Medulla oblongata (tissue), 1 donor: ENCODE measurements around the gene AUTS2.

Experiments
- DNase-seq: peaks from one replicate; pipeline ENCODE4 v3.0.0-alpha.2; 2015; ENCODE audit errors: extremely low spot score

AUTS2 gene

DNA sequence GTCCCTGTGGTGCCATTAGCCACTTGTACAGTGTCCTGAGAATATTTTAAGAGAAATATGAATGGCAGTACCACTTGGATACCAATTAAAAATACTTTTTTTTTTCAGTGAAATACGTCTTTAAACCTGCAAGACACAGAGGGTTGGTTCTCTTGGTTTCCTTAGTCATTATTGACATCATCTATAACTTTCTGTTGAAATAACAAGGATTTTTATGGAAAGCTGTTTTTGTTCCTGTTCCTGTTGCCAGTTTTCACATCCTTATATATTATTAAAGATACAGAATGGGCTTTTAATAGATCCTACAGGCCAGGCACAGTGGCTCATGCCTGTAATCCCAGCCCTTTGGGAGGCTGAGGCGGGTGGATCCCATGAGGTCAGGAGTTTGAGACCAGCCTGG, 579.9 kb downstream of the AUTS2 start:
- DNase-seq = no peak

DNA sequence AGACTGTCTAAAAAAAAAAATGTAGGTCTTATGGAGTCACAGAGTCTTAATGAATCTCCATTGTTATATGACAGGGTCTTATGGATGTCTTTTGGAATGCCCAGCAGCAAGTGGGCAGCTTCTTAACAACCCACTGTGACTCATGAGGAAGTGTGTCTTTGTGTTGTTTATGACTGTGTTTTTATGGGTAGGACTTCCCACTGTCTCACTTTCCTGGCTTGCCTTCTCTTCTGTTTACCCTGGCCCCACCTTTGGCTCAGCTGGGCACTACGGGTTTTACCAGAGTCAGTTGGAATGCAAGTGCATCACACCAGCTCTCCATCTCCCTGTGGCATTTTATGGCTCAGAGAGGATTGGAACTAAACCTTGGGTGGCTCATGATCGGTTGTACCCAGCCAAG, 580.5 kb downstream of the AUTS2 start:
- DNase-seq = no peak

DNA sequence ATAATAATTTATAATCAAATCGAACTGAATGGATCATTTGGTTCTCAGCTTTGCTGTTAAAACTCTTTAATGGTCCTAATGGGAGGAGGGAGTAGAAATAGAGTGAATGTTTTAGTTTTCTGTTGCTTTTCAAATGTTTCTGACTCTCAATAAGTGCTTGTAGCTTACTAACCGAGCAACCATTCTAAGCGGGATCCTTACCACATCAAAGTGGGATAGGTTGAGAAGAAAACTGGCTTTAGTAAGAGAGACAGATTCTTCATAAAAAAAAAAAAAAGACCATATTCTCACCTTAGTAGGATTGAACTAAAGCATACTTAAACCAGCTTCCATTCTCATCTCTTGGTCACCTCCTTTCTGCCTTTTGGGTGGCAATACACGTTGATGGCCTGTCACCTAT, 584.2 kb downstream of the AUTS2 start:
- no peak for DNase-seq

DNA sequence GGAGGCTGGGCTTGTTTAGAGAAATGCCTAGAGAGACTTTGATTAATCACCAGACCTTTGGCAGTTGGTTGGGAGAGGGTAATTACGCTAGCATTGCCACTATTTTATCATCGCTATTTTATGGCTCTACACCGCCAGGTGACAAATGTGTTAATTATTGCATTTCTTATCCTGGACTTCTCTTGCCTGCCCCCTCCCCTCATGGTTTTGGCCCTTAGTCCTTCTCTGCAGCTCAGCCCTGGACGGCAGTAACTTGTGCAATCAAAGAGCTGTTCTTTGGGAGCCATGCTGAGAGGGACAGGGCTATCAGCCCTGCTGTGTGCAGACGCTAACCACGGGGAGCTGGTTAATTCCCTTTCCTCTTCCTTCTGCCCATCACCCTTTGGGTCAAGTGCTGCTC, 585.0 kb downstream of the AUTS2 start:
- no peak for DNase-seq

DNA sequence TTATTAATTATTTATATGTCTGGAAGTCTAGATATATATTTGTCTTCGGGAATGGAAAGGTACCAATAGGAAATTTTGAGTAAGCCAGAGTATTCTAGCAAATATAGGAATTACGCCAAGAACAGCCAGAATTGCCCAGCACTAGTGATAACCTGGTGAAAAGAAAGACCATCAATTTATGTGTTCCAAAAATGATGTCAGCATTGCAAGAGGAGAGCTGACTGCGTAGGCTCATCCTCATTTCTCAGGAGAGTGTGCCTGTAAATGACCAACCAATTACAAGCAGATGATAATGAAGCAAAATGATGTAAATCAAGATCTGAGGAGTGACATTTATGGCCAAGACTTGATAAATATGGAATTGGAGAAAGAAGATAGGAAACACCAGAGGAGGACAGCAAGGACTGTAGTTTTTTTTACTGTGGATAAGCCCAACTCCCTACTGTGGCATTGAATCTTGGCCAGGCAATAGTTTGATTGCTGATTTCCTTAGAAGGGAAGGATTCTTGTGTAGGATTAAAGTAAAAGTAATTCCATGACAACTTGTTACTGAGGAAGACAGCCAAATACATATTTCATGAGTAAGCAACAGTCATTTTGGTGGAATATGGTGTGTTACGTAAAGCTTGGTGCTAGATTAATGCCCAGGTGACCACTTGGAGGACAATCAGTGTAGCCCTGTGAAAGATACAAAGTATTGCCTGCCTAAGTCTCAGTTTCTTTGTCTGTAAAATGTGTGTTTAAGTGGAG, 590.8 kb downstream of the AUTS2 start:
- no peak for DNase-seq

DNA sequence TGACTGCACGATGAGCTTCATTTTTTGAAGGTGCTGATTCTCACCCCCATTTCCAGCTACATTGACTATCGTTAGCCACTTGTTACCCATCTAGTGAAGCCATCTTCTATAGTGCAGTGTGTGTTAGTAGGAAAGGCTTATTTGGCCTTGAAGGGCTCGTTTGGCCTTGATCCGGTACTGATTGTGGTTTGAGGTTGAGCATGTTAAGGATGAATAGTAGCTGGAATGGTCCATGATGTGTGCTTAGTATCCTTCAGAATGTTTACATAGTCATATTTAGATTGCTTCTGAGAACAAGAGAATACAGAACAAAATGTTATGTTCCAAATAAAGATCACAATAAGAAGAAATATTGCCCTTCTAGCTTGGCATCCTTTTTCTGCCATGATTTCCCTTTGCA, 591.5 kb downstream of the AUTS2 start:
- no peak for DNase-seq

DNA sequence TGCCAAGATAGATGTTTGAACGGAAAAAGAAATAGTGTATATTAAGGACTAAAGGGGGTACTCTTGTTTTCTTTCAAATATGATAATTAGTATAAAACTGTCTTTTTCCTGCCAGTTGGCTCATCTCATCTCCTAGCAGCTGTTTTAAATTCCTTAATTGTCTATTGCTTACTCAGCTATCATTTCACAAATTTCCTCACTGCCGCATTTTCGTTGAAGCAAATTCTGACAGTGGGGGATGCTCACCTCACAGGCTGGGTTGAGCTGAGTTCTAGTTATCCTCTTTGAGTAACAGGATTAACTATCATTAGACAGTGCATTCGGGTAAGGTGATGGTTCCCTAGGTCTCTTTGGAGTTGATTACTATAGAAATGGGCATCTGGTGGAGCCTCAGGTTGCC, 592.0 kb downstream of the AUTS2 start:
- no peak for DNase-seq

DNA sequence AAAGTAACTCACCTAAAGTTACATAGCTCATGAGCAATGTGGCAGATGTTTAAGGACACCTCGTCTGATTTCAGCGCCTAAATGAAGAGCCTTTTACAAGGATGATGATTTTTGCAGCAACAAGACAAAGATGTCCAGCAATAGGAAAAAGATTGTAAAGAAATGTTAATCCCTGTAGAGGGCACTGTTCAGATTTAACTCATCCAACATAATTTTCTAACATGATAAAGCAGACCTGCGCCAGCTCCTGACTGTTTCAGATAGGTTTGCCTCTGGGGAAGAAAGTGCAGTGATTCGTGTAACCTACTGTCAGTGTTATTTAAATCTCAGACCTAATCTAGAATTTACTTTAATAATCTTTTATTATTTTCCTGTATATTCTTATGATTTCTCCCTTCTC, 595.2 kb downstream of the AUTS2 start:
- DNase-seq = no peak

DNA sequence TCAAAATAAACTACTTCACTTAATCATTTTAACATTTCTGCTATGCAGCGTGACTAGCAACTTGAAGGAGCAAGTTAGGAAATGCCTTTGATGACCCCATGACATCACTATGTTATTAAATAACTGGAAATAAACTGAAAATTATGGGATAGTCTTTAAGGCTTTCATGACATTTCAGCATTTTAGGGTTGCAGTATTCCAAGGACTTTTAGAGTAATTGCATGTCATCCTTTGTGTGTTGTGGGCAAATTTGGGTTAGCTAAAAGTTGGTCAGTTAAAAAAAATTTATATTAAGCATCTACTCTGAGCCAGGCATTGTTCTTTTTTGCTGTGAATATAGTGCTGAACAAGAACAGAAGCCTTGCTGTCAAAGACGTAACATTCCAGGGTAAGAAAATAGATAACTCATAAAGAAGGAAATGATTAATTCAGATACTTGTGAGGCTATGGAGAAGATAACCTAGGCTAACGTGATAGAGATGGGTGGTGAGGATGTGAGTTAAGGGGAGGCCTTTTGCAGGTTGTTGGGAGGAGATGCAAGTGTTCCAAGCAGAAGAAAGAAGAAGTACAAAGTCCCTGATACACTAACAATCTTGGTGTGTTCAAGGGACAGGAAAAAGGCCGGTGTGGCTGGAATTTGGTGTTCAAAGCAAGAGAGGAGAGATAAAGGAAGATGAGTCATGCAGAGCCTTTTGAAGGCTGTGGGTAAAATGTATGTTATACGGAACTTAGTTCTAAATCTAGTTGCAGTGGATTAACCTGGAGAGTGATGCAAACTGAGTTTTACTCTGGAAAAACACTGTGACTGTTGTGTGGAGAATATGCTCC, 610.2 kb downstream of the AUTS2 start:
- DNase-seq = no peak

DNA sequence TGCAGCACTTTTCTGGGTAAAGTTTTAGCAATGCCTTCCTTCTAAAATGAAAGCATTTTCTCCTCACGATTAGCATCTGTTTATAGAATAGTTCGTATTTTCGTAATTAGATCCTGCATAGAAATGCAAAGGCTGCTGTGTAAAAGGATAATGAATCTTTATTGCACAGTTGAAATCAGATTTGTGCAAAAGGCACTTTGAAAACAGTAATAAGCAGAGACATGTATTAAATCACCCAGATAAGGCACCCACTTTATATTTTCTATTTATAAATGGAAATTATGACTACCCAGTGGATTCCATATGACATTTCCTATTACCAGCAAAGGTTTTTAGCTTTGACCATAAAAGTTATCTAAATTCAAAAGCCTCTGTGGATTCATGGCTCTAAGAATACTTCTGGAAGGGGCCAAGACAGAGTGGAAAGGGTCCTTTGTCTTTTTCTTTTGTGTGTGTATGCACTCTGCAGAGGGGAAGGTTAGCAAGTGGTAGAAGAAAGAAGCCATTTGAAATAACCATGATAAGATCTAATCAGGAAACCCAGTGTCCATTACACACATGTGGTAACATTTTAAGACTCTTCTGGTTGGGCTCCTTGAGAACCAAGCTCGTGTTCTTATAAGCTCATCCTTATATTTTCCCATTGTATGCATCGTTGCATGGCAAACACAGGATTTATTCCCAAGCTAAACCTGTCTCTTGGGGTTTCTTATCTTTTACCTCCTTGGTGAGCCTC, 612.1 kb downstream of the AUTS2 start:
- no peak for DNase-seq

DNA sequence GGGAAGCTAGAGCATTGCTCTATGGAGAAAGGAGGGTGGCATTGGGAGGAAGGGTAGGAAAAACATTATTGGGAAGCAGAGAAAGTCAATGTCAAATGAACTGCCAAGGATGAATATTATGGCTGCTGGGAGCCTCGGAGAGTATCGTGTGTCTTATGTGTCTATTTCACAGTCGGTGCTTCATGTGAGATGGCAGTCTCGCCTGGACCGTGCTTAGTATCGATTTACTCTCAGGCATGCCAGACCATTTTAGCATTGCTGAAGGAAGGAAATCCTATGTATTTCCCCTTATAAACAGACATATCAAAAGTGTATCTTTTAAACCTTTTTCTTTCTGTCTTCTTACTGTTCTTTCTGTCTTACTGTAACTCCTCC, 612.6 kb downstream of the AUTS2 start:
- no peak for DNase-seq

DNA sequence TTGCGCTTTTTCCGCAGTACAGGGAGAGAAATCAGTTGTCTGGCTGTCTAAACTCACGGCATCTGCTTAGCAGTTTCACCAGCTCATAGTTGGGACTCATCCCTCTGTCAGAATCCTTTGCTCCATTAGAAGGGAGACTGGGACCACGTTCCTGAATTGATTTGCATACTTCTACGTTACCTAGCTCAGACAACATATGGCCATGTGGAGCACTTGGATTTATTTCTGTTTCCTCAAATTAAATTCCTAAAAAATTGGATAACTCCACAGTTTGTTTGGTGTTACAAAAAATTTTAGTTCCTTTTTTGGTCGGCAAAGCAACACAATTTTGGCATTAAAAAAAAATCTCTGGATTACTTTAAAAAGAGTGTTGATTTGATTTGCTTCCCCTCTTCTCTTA, 614.0 kb downstream of the AUTS2 start:
- no peak for DNase-seq

DNA sequence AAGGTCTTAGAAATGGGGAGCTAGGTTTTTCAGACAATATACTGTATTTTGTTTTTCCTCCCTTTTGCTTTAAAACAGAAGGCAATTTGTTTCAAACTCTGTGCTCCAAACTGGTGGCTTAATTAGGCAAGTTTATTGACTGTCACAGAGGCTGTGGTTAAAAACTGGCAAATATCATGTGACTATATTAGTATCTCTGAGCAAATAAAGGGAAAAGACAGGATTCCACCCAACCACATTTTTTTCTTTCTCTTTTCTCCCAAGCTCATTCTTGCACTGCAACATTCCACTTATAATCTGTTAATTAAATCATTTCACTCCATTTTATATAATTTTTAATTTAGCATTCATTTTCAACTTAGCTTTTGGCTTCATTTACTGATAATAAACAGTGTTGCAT, 615.8 kb downstream of the AUTS2 start:
- no peak for DNase-seq

DNA sequence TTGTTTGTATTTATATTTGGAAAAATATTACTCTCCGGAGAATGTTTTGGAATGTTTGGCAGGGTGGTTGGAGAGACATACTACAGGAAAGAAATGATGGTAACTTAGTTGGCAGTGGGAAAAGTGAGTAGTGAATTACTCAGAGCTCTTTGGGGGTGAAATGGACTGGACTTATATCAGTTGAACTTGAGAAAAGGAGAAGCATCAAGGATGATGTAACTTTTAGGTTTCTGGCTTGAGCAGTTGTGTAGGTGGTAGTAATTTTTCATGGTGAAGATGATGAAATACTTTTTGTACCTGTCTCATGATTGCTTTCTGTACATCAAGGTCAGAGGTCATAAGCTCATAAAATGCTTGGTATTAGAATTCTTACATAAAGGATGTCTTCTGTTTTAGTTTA, 617.2 kb downstream of the AUTS2 start:
- DNase-seq = no peak

DNA sequence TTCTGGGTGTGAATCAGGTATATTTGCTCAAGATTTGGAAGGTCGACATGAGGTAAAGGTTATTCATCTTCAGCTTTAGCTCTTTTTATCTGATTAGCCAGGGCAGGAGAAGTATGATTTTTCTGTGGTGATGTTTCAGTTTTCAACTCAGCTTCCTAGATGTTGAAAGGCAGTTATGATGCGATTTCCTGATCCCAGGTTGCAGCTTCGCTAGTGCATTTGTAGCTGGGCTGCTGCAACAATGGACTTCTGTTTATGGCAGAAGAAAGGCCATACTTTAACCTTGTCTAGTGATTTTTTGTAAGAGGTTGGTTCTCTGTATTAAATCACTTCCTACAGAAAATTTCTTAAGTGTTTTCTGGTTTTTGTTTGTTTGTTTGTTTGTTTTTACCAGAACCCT, 619.3 kb downstream of the AUTS2 start:
- DNase-seq = no peak

DNA sequence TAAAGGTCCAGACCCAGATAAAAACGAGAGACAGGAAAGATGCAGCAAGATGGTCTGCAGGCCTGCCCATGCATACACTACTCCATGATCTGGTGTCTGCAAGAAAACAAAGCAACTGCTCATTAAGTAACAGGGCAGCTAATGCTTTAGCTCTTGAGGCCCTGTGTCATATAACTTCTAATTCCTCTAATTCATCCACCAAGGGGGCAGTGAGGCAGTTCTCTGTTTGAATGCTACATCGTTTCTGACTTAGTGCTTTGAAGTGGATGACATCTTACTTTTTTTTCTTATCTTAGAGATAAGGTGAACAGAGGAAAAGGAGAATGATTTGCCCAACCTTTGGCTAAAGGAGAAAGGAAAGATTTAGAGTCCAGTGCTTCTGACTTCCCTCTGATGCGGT, 619.7 kb downstream of the AUTS2 start:
- DNase-seq = no peak

DNA sequence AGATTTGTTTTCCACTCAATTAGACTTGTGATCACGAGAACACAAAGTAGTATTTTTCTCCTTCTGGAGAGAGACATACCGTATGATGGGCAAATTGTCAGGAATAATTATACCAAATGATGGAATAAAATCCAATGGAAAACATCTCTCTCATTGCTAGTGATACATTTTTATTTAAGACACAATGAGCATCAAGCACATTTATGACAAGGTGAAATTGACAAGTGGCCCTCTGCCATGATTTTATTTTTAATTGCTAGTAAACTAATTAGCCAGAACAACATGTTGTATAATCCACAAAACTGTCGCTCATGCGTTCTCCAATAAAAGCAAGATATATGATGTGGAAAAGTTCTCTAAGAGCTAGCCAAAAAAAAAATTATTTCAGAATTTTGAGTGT, 620.8 kb downstream of the AUTS2 start:
- no peak for DNase-seq

DNA sequence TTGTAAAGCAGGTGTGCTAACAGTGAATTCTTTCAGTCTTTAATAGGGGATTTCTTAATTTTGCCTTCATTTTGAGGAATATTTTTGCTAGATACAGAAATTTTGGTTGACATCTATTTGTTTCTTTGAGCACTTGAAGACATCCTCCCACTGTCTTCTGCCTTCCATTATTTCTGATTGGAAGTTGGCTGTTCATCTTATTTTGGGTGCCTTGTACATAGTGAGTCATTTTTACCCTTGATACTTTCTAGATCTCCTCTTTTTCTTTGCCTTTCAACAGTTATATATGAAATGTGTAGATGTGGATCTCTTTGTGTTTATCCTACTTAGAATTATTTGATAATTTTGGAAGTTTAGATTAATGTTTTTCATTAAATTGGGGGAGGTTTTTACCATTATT, 631.0 kb downstream of the AUTS2 start:
- no peak for DNase-seq

DNA sequence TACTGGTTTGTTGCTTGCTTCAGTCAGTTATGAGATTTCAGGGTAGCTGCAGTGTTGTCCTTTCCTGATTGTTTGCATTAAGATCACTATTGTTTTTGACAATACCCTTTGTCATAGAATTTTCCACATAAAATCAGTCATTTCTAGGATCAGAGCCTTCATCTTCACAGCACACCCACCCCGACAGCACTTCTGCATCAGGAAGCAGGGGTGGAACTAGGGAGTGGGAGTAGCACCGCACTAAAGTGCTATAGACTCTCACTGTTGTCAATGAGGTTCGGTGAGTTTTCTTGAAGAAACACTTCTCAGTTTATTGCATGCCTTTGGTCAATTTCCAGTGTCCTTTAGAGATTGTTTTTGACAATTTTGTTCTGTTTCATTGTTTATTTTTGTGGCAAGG, 632.5 kb downstream of the AUTS2 start:
- DNase-seq = no peak

DNA sequence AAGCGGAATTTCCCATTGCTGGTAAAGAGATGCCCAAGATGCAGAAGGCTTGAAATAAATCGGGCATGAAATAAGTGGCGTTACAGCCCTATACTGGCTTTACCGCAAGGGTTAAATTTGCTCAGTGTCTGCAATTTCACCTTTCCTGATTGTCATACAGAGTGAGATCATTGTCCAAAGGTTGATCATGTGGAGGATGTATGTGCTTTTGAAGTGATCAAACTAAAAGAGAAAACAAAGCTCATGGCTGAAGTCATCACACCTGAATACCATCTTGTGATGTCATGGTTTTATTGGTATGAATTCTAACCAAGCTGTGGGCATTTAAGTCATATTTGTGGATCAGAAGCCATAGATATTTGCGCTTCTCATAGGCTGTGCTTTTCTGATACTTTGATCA, 635.5 kb downstream of the AUTS2 start:
- no peak for DNase-seq

DNA sequence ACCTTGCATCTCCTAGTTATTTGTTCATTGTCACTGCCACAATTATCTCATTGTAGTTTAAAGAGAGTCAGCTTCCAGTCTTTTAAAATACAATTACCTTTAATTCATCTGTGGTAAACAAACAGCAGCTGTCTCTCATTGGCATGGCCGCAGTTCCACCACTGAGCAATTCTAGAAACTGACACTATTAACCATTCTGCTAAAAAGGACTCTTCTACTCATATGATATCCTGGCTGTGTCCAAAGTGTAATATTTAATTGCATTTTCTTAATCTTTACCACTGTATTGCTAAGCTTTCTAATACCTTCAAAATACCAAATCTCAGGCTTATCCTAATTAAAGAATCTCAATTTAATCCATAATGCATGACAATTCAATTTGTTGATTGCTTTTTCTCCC, 639.0 kb downstream of the AUTS2 start:
- DNase-seq = no peak

DNA sequence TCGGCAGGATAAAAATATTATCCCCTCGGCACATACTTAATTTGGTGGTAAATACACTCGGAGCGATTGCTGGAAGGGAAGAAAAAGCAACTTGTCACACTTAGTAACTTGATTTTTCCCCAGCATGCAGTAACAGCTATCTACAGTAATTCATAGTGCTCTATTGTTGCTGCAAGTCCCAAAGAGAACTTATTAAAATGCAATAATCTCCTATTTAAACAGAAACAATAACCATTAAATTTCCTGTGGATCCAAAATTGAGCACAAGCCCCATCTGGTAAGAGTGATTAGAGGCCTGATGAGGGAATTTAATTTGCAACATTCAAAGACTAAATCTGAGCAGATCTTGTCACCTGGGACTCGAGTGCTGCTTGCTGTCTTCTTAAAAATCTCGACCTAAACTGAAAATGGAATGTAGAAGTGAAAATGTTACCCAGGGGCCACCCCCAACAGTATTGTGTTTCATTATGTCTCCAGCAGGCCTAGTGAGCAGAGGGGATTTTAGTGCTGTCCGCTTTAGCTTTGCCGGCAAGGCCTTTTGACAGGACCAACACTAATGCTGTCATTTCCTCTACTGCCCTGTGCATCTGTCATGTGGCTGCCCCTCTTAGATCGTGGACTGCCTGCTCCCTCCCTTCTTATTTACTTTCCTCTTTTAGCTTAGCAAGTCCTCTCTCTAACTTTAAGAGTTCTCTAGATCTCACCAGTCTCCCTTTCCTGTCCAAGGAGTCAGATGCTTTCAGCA, 639.7 kb downstream of the AUTS2 start:
- no peak for DNase-seq
